HEK293 (cell line): Measurements from ENCODE around the gene CFAP45.

Source experiments
- CTCF ChIP-seq: fragments of 450-650 bp; formaldehyde crosslinking; IDR thresholded peaks from 2 replicates; pipeline ENCODE4 v1.5.1; 2016; ENCODE audit warnings: missing biosample characterization, missing genetic modification characterization
- HOXD13 ChIP-seq: sonication (generic); formaldehyde crosslinking; IDR thresholded peaks from 2 replicates; pipeline ENCODE4 v1.8.0; 2022; ENCODE audit warnings: missing genetic modification reagents, borderline replicate concordance
- IKZF3 ChIP-seq: fragments of 450-650 bp; IDR thresholded peaks from 2 replicates; pipeline ENCODE4 v1.5.0; 2018; ENCODE audit warnings: missing biosample characterization, mild to moderate bottlenecking, missing genetic modification characterization, moderate library complexity
- MEIS1 ChIP-seq: sonication (generic); formaldehyde crosslinking; IDR thresholded peaks from 2 replicates; pipeline ENCODE4 v1.8.1; 2022; ENCODE audit warnings: missing genetic modification reagents, mild to moderate bottlenecking, borderline replicate concordance
- MYNN ChIP-seq: fragments of 450-650 bp; formaldehyde crosslinking; IDR thresholded peaks from 2 replicates; pipeline ENCODE4 v1.5.1; 2016; ENCODE audit warnings: missing biosample characterization, missing genetic modification characterization, borderline replicate concordance
- OSR2 ChIP-seq: fragments of 450-650 bp; formaldehyde crosslinking; IDR thresholded peaks from 2 replicates; pipeline ENCODE4 v1.5.1; 2016; ENCODE audit warnings: missing biosample characterization, missing genetic modification characterization
- PATZ1 ChIP-seq: fragments of 450-650 bp; formaldehyde crosslinking; IDR thresholded peaks from 2 replicates; pipeline ENCODE4 v1.5.1; 2016; ENCODE audit warnings: missing biosample characterization, missing genetic modification characterization
- PRDM10 ChIP-seq: fragments of 450-650 bp; formaldehyde crosslinking; IDR thresholded peaks from 2 replicates; pipeline ENCODE4 v1.5.1; 2016; ENCODE audit warnings: missing biosample characterization, missing genetic modification characterization
- RBAK ChIP-seq: fragments of 450-650 bp; formaldehyde crosslinking; IDR thresholded peaks from 2 replicates; pipeline ENCODE4 v1.5.1; 2016; ENCODE audit warnings: missing biosample characterization, missing genetic modification characterization
- SP3 ChIP-seq: fragments of 450-650 bp; formaldehyde crosslinking; IDR thresholded peaks from 2 replicates; pipeline ENCODE4 v1.5.1; 2016; ENCODE audit warnings: missing biosample characterization, missing genetic modification characterization
- ZBTB21 ChIP-seq: fragments of 450-650 bp; formaldehyde crosslinking; IDR thresholded peaks from 2 replicates; pipeline ENCODE4 v1.5.1; 2017; ENCODE audit warnings: missing biosample characterization, missing genetic modification characterization
- ZNF132 ChIP-seq: fragments of 450-650 bp; formaldehyde crosslinking; IDR thresholded peaks from 2 replicates; pipeline ENCODE4 v1.5.1; 2017; ENCODE audit warnings: missing biosample characterization, missing genetic modification characterization, borderline replicate concordance
- ZNF140 ChIP-seq: fragments of 450-650 bp; formaldehyde crosslinking; IDR thresholded peaks from 2 replicates; pipeline ENCODE4 v1.5.1; 2016; ENCODE audit warnings: missing biosample characterization, missing genetic modification characterization
- ZNF16 ChIP-seq: fragments of 450-650 bp; formaldehyde crosslinking; IDR thresholded peaks from 2 replicates; pipeline ENCODE4 v1.5.1; 2016; ENCODE audit warnings: low read depth, missing biosample characterization, missing genetic modification characterization
- ZNF174 ChIP-seq: fragments of 450-650 bp; formaldehyde crosslinking; IDR thresholded peaks from 2 replicates; pipeline ENCODE4 v1.5.0; 2017; ENCODE audit warnings: missing biosample characterization, mild to moderate bottlenecking, missing genetic modification characterization
- ZNF223 ChIP-seq: fragments of 450-650 bp; formaldehyde crosslinking; IDR thresholded peaks from 2 replicates; pipeline ENCODE4 v1.5.1; 2016; ENCODE audit warnings: missing biosample characterization, missing genetic modification characterization
- ZNF37A ChIP-seq: fragments of 450-650 bp; IDR thresholded peaks from 2 replicates; pipeline ENCODE4 v1.5.1; 2018; ENCODE audit warnings: missing biosample characterization, missing genetic modification characterization
- ZNF398 ChIP-seq: fragments of 450-650 bp; formaldehyde crosslinking; IDR thresholded peaks from 2 replicates; pipeline ENCODE4 v1.5.1; 2017; ENCODE audit warnings: missing biosample characterization, missing genetic modification characterization
- ZNF426 ChIP-seq: fragments of 450-650 bp; formaldehyde crosslinking; IDR thresholded peaks from 2 replicates; pipeline ENCODE4 v1.5.1; 2017; ENCODE audit warnings: missing biosample characterization, missing genetic modification characterization, mild to moderate bottlenecking, inconsistent platforms, moderate library complexity
- ZNF48 ChIP-seq: fragments of 450-650 bp; formaldehyde crosslinking; IDR thresholded peaks from 2 replicates; pipeline ENCODE4 v1.5.1; 2016; ENCODE audit warnings: missing biosample characterization, missing genetic modification characterization
- ZNF501 ChIP-seq: fragments of 450-650 bp; formaldehyde crosslinking; IDR thresholded peaks from 2 replicates; pipeline ENCODE4 v1.5.1; 2016; ENCODE audit warnings: missing biosample characterization, missing genetic modification characterization
- ZNF549 ChIP-seq: fragments of 450-650 bp; IDR thresholded peaks from 2 replicates; pipeline ENCODE4 v1.5.1; 2018; ENCODE audit warnings: missing biosample characterization, missing genetic modification characterization, mild to moderate bottlenecking, inconsistent platforms, moderate library complexity
- ZNF571 ChIP-seq: fragments of 450-650 bp; formaldehyde crosslinking; IDR thresholded peaks from 2 replicates; pipeline ENCODE4 v1.5.0; 2017; ENCODE audit warnings: missing biosample characterization, missing genetic modification characterization
- ZNF670 ChIP-seq: fragments of 450-650 bp; formaldehyde crosslinking; IDR thresholded peaks from 2 replicates; pipeline ENCODE4 v1.5.1; 2016; ENCODE audit warnings: missing biosample characterization, missing genetic modification characterization, low read depth
- ZNF677 ChIP-seq: fragments of 450-650 bp; IDR thresholded peaks from 2 replicates; pipeline ENCODE4 v1.5.0; 2018; ENCODE audit warnings: missing biosample characterization, mild to moderate bottlenecking, missing genetic modification characterization, moderate library complexity
- ZNF692 ChIP-seq: fragments of 450-650 bp; formaldehyde crosslinking; IDR thresholded peaks from 2 replicates; pipeline ENCODE4 v1.5.1; 2016; ENCODE audit warnings: missing biosample characterization, missing genetic modification characterization
- ZNF785 ChIP-seq: fragments of 450-650 bp; formaldehyde crosslinking; IDR thresholded peaks from 2 replicates; pipeline ENCODE4 v1.5.1; 2016; ENCODE audit warnings: missing biosample characterization, missing genetic modification characterization
- ZNF792 ChIP-seq: fragments of 450-650 bp; formaldehyde crosslinking; IDR thresholded peaks from 2 replicates; pipeline ENCODE4 v1.5.1; 2016; ENCODE audit warnings: missing biosample characterization, missing genetic modification characterization
- ZNF843 ChIP-seq: fragments of 450-650 bp; formaldehyde crosslinking; IDR thresholded peaks from 2 replicates; pipeline ENCODE4 v1.5.1; 2016; ENCODE audit warnings: missing biosample characterization, missing genetic modification characterization
- ZSCAN23 ChIP-seq: fragments of 450-650 bp; formaldehyde crosslinking; IDR thresholded peaks from 2 replicates; pipeline ENCODE4 v1.5.1; 2016; ENCODE audit warnings: missing biosample characterization, missing genetic modification characterization

Gene CFAP45

GRCh38 chr1:159881622-159882526 is 18.1 kb downstream of the CFAP45 start (continued):
- TF ChIP-seq CTCF (tag by site-specific recombination) = no peak
- TF ChIP-seq MYNN (tag by site-specific recombination) = no peak
- no peak for TF ChIP-seq SP3
- no peak for TF ChIP-seq ZNF692 (tag by site-specific recombination)
- TF ChIP-seq HOXD13 (CRISPR knock-in tag) = no peak
- no peak for TF ChIP-seq ZNF426
- TF ChIP-seq ZNF37A (tag by site-specific recombination) = no peak
- no peak for TF ChIP-seq MEIS1 (CRISPR knock-in tag)
- no peak for TF ChIP-seq ZNF571 (tag by site-specific recombination)
- no peak for TF ChIP-seq PATZ1 (tag by site-specific recombination)
- TF ChIP-seq IKZF3 (tag by site-specific recombination) = peak; percentile 74
- TF ChIP-seq ZNF677 (tag by site-specific recombination) = no peak
- TF ChIP-seq ZNF670 = no peak
- no peak for TF ChIP-seq ZNF501
- no peak for TF ChIP-seq ZNF843
- no peak for TF ChIP-seq ZNF549 (tag by site-specific recombination)
- TF ChIP-seq ZNF174 (tag by site-specific recombination) = no peak
- TF ChIP-seq ZNF16 (tag by site-specific recombination) = no peak
- TF ChIP-seq ZBTB21 = no peak
- no peak for TF ChIP-seq ZNF132 (tag by site-specific recombination)
- no peak for TF ChIP-seq ZNF785
- TF ChIP-seq ZNF48 (tag by site-specific recombination) = no peak
- peak; percentile 88; the same call in 1 of the 2 replicates for TF ChIP-seq ZNF140 (tag by site-specific recombination)
- no peak for TF ChIP-seq RBAK (tag by site-specific recombination)
- peak; percentile 72 for TF ChIP-seq ZNF398 (tag by site-specific recombination)
- TF ChIP-seq ZNF792 (tag by site-specific recombination) = no peak
- peak; percentile 58 for TF ChIP-seq OSR2
- no peak for TF ChIP-seq ZNF223
- no peak for TF ChIP-seq PRDM10
- no peak for TF ChIP-seq ZSCAN23 (tag by site-specific recombination)
